ENCODE data around the gene ZNF681. TPM values are rescaled to one million over a fixed set of nuclear protein-coding genes. Genes with fewer than 3 reads are reported as not detected.

The ZNF681 gene
- total and polyA plus RNA-seq, 8 donors: 0.30 to 2.1 (median 1.3) TPM

- no peak for TF ChIP-seq CTCF (IDR thresholded peaks at IDR 0.05)
- Histone ChIP-seq H3K27ac (no peak overlapping the region), H3K36me3 (peaks cover 0 to 5% (median 0%) of the 10 kb centered on the region in 3 donors), H3K4me1 (no peaks in the 10 kb centered on the region), H3K27me3 (no peaks in the 10 kb centered on the region), H3K9me3 (no peaks in the 10 kb centered on the region), H3K4me3 (no peak overlapping the region)
- ATAC-seq (no peak), FAIRE-seq (no peak), DNase-seq (no peak)
- intact Hi-C loops (cut with DNase I): no loop called here
- WGBS, 2 donors: 91 to 98% methylated on average over 2 of the region's 2 CpGs
These were observed 18.0 kb upstream of the ZNF681 start for GRCh38 chr19:23776507-23777205.

GRCh38 chr19:23774524-23774971 is 15.9 kb upstream of the ZNF681 start:
- Histone ChIP-seq H3K36me3 (peaks cover 0 to 5% (median 0%) of the 10 kb centered on the region in 3 donors), H3K4me1 (no peaks in the 10 kb centered on the region), H3K27ac (no peak overlapping the region), H3K4me3 (no peak overlapping the region), H3K9me3 (no peaks in the 10 kb centered on the region), H3K27me3 (no peaks in the 10 kb centered on the region)
- no peak for TF ChIP-seq CTCF (IDR thresholded peaks at IDR 0.05)
- no peak for FAIRE-seq
- intact Hi-C loops (cut with DNase I): no loop called here
- no peak for DNase-seq
- no peak for ATAC-seq

GRCh38 chr19:23774106-23774505 is 15.4 kb upstream of the ZNF681 start:
- intact Hi-C loops (cut with DNase I): no loop called here
- no peaks in the 10 kb centered on the region for H3K9me3 ChIP-seq
- no peak for DNase-seq
- 72 to 73% methylated on average over 4 of the region's 4 CpGs for WGBS, 2 donors
- no peak for TF ChIP-seq CTCF (IDR thresholded peaks at IDR 0.05)
- H3K27ac ChIP-seq: no peak overlapping the region
- H3K4me3 ChIP-seq: no peak overlapping the region
- no peak for ATAC-seq
- no peaks in the 10 kb centered on the region for H3K4me1 ChIP-seq
- peaks cover 0 to 5% (median 0%) of the 10 kb centered on the region in 3 donors for H3K36me3 ChIP-seq
- FAIRE-seq: no peak
- no peaks in the 10 kb centered on the region for H3K27me3 ChIP-seq

DNA sequence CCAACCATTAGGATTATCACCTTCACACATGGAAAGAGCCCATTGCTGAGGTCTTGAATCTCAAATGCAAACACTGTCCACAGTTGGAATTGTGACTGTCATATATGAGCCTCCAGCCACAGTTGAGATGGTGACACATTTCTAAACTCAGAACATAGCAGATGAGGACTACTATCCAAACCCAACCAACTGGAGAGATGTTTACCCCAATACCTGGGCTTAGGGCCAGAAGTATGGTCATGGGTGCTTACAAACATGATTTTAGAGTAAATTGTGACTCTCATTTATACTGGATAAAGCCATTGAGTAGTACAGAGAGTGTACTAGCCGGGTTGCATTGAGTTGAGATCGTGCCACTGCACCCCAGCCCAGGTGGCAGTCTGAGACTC is 14.0 kb upstream of the ZNF681 start:
- no peak for ATAC-seq
- H3K27ac ChIP-seq: no peak overlapping the region
- H3K4me3 ChIP-seq: no peak overlapping the region
- peaks cover 0 to 5% (median 0%) of the 10 kb centered on the region in 3 donors for H3K36me3 ChIP-seq
- H3K4me1 ChIP-seq: no peaks in the 10 kb centered on the region
- DNase-seq: no peak
- FAIRE-seq: no peak
- intact Hi-C loops (cut with DNase I): no loop called here
- no peaks in the 10 kb centered on the region for H3K9me3 ChIP-seq
- TF ChIP-seq CTCF (IDR thresholded peaks at IDR 0.05): no peak
- H3K27me3 ChIP-seq: no peaks in the 10 kb centered on the region
- 87 to 100% methylated on average over 2 of the region's 2 CpGs for WGBS, 2 donors

Data from pancreas (tissue), 10 donors.